RWPE2 (cell line): ENCODE measurements around the gene FMC1.
"Not testable (repeated sequence)": the region's sequence is repeated elsewhere in the genome, so short reads cannot be mapped to it uniquely, and the experiment has no call there.

Experiments used
- ATAC-seq: fragments of 200-7000 bp; cut with Tn5 transposase; 3 replicates; pipeline ENCODE4 v1.9.1; 2021; ENCODE audit warnings: low read depth
- DNase-seq: peaks from one replicate; pipeline ENCODE4 v3.0.0-alpha.2; 2020; ENCODE audit warnings: low spot score
- H3K27ac ChIP-seq: fragments of 450-650 bp; 2 replicates; pipeline ENCODE4 v1.5.1; 2017; ENCODE audit warnings: mild to moderate bottlenecking; ENCODE audit not compliant: poor library complexity, severe bottlenecking
- H3K27me3 ChIP-seq: fragments of 250-450 bp; sonication (Bioruptor Pico); 2 replicates; pipeline ENCODE4 v1.5.1; 2021; ENCODE audit warnings: mild to moderate bottlenecking, moderate library complexity; ENCODE audit not compliant: insufficient read depth, poor library complexity, severe bottlenecking
- H3K36me3 ChIP-seq: fragments of 250-450 bp; sonication (Bioruptor Pico); 2 replicates; pipeline ENCODE4 v1.5.1; 2020; ENCODE audit warnings: low read depth, mild to moderate bottlenecking, moderate library complexity
- H3K4me1 ChIP-seq: fragments of 250-450 bp; sonication (Bioruptor Pico); 2 replicates; pipeline ENCODE4 v1.5.1; 2021; ENCODE audit warnings: mild to moderate bottlenecking, moderate library complexity; ENCODE audit not compliant: insufficient read depth, poor library complexity, severe bottlenecking
- H3K4me3 ChIP-seq: fragments of 250-450 bp; sonication (Bioruptor Pico); 2 replicates; pipeline ENCODE4 v1.5.1; 2021; ENCODE audit warnings: mild to moderate bottlenecking, moderate library complexity; ENCODE audit not compliant: severe bottlenecking
- H3K9me3 ChIP-seq: fragments of 250-450 bp; sonication (Bioruptor Pico); 2 replicates; pipeline ENCODE4 v1.5.1; 2021; ENCODE audit warnings: mild to moderate bottlenecking, moderate library complexity; ENCODE audit not compliant: severe bottlenecking
- TF ChIP-seq, protein P1 (sequence below): fragments of 450-650 bp; IDR thresholded peaks from one replicate; pipeline ENCODE4 v1.5.1; 2017; ENCODE audit warnings: mild to moderate bottlenecking, moderate library complexity; ENCODE audit not compliant: poor library complexity, severe bottlenecking

The FMC1 gene

DNA sequence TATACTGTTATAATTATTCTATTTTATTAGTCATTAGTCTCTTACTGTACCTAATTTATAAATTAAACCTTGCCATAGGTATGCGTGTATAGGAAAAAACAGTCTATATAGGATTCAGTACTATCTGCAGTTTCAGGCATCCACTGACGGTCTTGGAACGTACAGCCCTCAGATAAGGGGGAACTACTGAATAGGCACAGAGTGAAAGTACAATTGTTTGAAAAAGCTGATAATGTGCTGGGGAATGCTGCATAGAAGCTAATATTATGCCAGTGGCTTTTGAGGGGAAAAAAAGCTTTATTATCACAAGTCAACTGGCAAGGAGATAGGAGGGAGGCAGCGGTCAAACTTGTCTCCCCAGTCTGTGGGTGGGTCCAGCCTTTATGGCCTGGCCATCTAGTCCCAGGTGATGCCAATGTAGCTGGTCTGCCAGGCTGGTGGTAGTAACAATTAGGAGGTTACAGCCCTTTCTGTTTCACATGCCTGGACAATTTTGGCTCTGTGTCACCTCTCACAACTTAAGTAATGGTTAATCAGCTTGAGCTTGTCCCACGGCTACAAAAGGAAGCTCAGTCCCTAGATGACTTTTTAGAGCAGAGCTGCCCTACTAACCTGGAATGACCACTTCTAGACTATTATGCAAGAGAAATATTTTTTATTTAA lies 8.3 kb upstream of the FMC1 start:
- Histone ChIP-seq H3K36me3 (no peaks in the 10 kb centered on the region), H3K27me3 (no peaks in the 10 kb centered on the region), H3K4me3 (no peak overlapping the region), H3K27ac (no peak overlapping the region), H3K9me3 (no peaks in the 10 kb centered on the region), H3K4me1 (no peaks in the 10 kb centered on the region)
- ATAC-seq (no peak), DNase-seq (no peak)
- TF ChIP-seq, protein P1, sequence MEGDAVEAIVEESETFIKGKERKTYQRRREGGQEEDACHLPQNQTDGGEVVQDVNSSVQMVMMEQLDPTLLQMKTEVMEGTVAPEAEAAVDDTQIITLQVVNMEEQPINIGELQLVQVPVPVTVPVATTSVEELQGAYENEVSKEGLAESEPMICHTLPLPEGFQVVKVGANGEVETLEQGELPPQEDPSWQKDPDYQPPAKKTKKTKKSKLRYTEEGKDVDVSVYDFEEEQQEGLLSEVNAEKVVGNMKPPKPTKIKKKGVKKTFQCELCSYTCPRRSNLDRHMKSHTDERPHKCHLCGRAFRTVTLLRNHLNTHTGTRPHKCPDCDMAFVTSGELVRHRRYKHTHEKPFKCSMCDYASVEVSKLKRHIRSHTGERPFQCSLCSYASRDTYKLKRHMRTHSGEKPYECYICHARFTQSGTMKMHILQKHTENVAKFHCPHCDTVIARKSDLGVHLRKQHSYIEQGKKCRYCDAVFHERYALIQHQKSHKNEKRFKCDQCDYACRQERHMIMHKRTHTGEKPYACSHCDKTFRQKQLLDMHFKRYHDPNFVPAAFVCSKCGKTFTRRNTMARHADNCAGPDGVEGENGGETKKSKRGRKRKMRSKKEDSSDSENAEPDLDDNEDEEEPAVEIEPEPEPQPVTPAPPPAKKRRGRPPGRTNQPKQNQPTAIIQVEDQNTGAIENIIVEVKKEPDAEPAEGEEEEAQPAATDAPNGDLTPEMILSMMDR, result no peak

DNA sequence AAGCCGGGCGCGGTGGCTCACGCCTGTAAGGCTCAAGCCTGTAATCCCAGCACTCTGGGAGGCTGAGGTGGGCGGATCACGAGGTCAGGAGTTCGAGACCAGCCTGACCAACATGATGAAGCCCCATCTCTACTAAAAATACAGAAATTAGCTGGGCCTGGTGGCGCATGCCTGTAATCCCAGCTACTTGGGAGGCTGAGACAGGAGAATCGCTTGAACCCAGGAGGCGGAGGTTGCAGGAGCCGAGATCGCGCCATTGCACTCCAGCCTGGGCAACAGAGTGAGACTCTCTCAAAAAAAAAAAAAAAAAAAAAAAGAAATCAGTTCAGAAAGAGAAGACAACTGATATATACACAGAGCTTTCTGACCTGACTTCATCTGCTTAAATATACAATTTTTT lies 7.7 kb upstream of the FMC1 start:
- DNase-seq, H3K9me3 ChIP-seq, ATAC-seq, H3K4me1 ChIP-seq, H3K27me3 ChIP-seq, H3K27ac ChIP-seq, H3K36me3 ChIP-seq, H3K4me3 ChIP-seq: not testable (repeated sequence)

GRCh38 chr7:139334399-139335150 lies 6.6 kb upstream of the FMC1 start:
- no peaks in the 10 kb centered on the region for H3K9me3 ChIP-seq
- DNase-seq (no peak), ATAC-seq (no peak)
- H3K4me3 ChIP-seq, result no peak overlapping the region
- H3K4me1 ChIP-seq, result no peaks in the 10 kb centered on the region
- H3K27me3 ChIP-seq, result no peaks in the 10 kb centered on the region
- TF ChIP-seq, protein P1, result no peak
- no peak overlapping the region for H3K27ac ChIP-seq
- H3K36me3 ChIP-seq, result no peaks in the 10 kb centered on the region

GRCh38 chr7:139339025-139339424 lies 2.1 kb upstream of the FMC1 start:
- Histone ChIP-seq H3K36me3 (no peaks in the 10 kb centered on the region), H3K27ac (no peak overlapping the region), H3K9me3 (no peaks in the 10 kb centered on the region), H3K27me3 (no peaks in the 10 kb centered on the region), H3K4me3 (no peak overlapping the region), H3K4me1 (no peaks in the 10 kb centered on the region)
- TF ChIP-seq, protein P1, result no peak
- DNase-seq (no peak), ATAC-seq (no peak)

DNA sequence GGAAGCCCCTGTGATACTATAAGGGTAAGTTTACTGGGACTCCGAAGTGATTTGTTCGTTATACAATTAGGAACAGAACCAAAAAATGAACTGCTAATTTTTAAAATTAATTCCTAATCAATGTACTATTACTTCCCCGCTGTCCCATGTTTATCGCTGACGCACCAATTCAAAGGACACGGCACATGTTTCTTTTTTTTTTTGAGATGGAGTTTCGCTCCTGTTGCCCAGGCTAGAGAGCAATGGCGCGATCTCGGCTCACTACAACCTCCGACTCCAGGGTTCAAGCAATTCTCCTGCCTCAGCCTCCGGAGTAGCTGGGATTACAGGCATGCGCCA lies 1.5 kb upstream of the FMC1 start:
- Histone ChIP-seq H3K27ac (peak overlapping the region; percentile 85), H3K36me3 (no peaks in the 10 kb centered on the region)
- ATAC-seq, result no peak

More for the DNA sequence above, 1.5 kb upstream of the FMC1 start:
- H3K9me3 ChIP-seq, result no peaks in the 10 kb centered on the region
- peak overlapping the region; percentile 92 for H3K4me3 ChIP-seq
- DNase-seq, result no peak
- TF ChIP-seq, protein P1, result no peak
- no peaks in the 10 kb centered on the region for H3K27me3 ChIP-seq
- no peaks in the 10 kb centered on the region for H3K4me1 ChIP-seq
